GM10847 (cell line): ENCODE measurements around the gene BLOC1S4.

Source experiments
- POLR2A ChIP-seq: IDR thresholded peaks from 2 replicates; pipeline ENCODE4 v1.6.1; 2011; ENCODE audit not compliant: insufficient read length; ENCODE audit errors: extremely low read depth

The BLOC1S4 gene

GRCh38 chr4:6761649-6762615, 46.0 kb downstream of the BLOC1S4 start:
- TF ChIP-seq POLR2A: no peak

GRCh38 chr4:6763330-6763851, 47.4 kb downstream of the BLOC1S4 start:
- no peak for TF ChIP-seq POLR2A

- TF ChIP-seq POLR2A: no peak
Measured at GRCh38 chr4:6764976-6765620, 49.1 kb downstream of the BLOC1S4 start.

GRCh38 chr4:6765703-6766102, 49.7 kb downstream of the BLOC1S4 start:
- no peak for TF ChIP-seq POLR2A
